Activated T-helper 1 cell treated with anti-CD3 and anti-CD28 coated beads, Interleukin-12 subunit alpha, Interleukin-12 subunit beta, Interleukin-2, Interleukin-4 antibody, amounts not matched to agents 30 ng/mL and 10 ng/mL and 1 ng/mL, durations not matched to agents 14 hours and 24 hours and 36 hours (primary cell): ENCODE results near the gene NPHP1. TPM values are rescaled to one million over a fixed set of nuclear protein-coding genes. Genes with fewer than 3 reads are reported as not detected.
"Not testable (repeated sequence)": the region's sequence is repeated elsewhere in the genome, so short reads cannot be mapped to it uniquely, and the experiment has no call there.

Experiments
- DNase-seq: peaks from one replicate; pipeline ENCODE4 v3.0.0; 2021; ENCODE audit warnings: low spot score
- H3K27ac Mint-ChIP-seq: one replicate; pipeline ENCODE4 v1.8.0; 2021; ENCODE audit warnings: mild to moderate bottlenecking, mixed read lengths
- H3K27me3 Mint-ChIP-seq: one replicate; pipeline ENCODE4 v1.8.0; 2022; ENCODE audit warnings: mild to moderate bottlenecking, moderate library complexity, mixed read lengths; ENCODE audit not compliant: insufficient read depth
- H3K36me3 Mint-ChIP-seq: one replicate; pipeline ENCODE4 v1.8.0; 2021; ENCODE audit warnings: low read depth, mixed read lengths
- H3K4me1 Mint-ChIP-seq: one replicate; pipeline ENCODE4 v1.8.0; 2021; ENCODE audit warnings: low read depth, mixed read lengths
- H3K4me3 Mint-ChIP-seq: one replicate; pipeline ENCODE4 v1.8.0; 2021; ENCODE audit warnings: mild to moderate bottlenecking, moderate library complexity, mixed read lengths
- H3K9me3 Mint-ChIP-seq: one replicate; pipeline ENCODE4 v1.8.0; 2021; ENCODE audit warnings: mixed read lengths
- intact Hi-C: fragments of 100-400 bp; cut with micrococcal nuclease; formaldehyde crosslinking; loops from one replicate; pipeline ENCODE4 v1.15.1; 2024
- total RNA-seq: library from RNA; stranded (reverse); gene quantifications from 2 replicates; pipeline ENCODE4 v1.2.3, GENCODE V29; 2022

The NPHP1 gene
- total RNA-seq: 0.12 and 0.70 TPM in 2 replicates

GRCh38 chr2:110204408-110205385 is at the start of gene NPHP1:
Gene NPHP1, minus strand, starts transcription at chr2:110205013. Its CDS starts 45 bp downstream, at chr2:110204968.
- H3K27me3 Mint-ChIP-seq: no peaks in the 10 kb centered on the region
- peaks cover 15% of the 10 kb centered on the region for H3K36me3 Mint-ChIP-seq
- H3K27ac Mint-ChIP-seq: peak within 1 kb of the TSS; percentile 95
- H3K4me1 Mint-ChIP-seq: peaks cover 18% of the 10 kb centered on the region
- no peaks in the 10 kb centered on the region for H3K9me3 Mint-ChIP-seq
- DNase-seq: peak; percentile 83
- H3K4me3 Mint-ChIP-seq: peak within 1 kb of the TSS; percentile 90
- intact Hi-C loops: loop anchor here (1.0 to 10.0 kb wide), 3 partner anchors 8 to 1760 kb away; partner anchors contain the start of genes GCC2, MTLN, SEPTIN10 and SOWAHC

GRCh38 chr2:110248081-110248795 is 43.4 kb upstream of the NPHP1 start:
- H3K27me3 Mint-ChIP-seq, H3K27ac Mint-ChIP-seq, DNase-seq, H3K4me3 Mint-ChIP-seq, H3K4me1 Mint-ChIP-seq, intact Hi-C loops, H3K9me3 Mint-ChIP-seq, H3K36me3 Mint-ChIP-seq: not testable (repeated sequence)

GRCh38 chr2:110245488-110246435 is 40.9 kb upstream of the NPHP1 start:
- H3K9me3 Mint-ChIP-seq, H3K4me1 Mint-ChIP-seq, H3K36me3 Mint-ChIP-seq, H3K27me3 Mint-ChIP-seq, intact Hi-C loops, H3K27ac Mint-ChIP-seq, H3K4me3 Mint-ChIP-seq, DNase-seq: not testable (repeated sequence)

GRCh38 chr2:110243283-110243682 is 38.5 kb upstream of the NPHP1 start:
- H3K27ac Mint-ChIP-seq, DNase-seq, H3K36me3 Mint-ChIP-seq, H3K9me3 Mint-ChIP-seq, H3K27me3 Mint-ChIP-seq, H3K4me3 Mint-ChIP-seq, intact Hi-C loops, H3K4me1 Mint-ChIP-seq: not testable (repeated sequence)

DNA sequence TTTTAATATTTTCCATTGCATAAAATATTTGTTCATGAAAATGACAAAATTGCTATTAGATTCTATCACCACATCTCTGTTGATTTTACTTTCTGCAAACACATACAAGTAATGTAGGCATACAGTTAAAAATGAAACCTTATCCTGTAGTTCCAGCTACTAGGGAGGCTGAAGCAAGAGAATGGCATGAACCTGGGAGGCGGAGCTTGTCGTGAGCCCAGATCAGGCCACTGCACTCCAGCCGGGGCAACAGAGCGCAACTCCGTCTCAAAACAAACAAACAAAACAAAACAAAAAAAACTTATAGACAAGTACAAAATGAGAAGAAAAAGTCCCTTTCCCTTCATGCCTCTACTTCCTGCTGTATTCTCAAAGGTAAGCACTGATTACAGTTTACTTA is 29.7 kb upstream of the NPHP1 start:
- H3K27me3 Mint-ChIP-seq, H3K27ac Mint-ChIP-seq, intact Hi-C loops, H3K36me3 Mint-ChIP-seq, H3K4me3 Mint-ChIP-seq, DNase-seq, H3K9me3 Mint-ChIP-seq, H3K4me1 Mint-ChIP-seq: not testable (repeated sequence)

GRCh38 chr2:110229886-110230285 is 25.1 kb upstream of the NPHP1 start:
- not testable (repeated sequence) for H3K36me3 Mint-ChIP-seq, H3K9me3 Mint-ChIP-seq
- peaks cover 15% of the 10 kb centered on the region for H3K27me3 Mint-ChIP-seq

DNA sequence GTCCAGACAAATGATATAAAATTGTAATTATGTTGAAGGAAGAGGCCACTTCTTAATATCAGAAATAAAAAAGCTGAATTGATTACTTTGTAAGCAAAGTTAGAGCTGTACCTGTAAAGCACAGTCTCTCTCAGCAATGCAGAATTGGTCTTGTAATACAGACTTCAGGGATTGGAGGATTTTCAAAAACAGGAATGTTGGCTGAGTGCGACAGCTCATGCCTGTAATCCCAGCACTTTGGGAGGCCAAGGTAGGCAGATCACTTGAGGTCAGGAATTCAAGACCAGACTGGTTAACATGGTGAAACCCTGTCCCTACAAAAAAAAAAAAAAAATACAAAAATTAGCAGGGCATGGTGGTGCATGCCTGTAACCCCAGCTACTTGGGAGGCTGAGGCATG is 17.8 kb upstream of the NPHP1 start:
- intact Hi-C loops: not testable (repeated sequence)

More at GRCh38 chr2:110229886-110230285, 25.1 kb upstream of the NPHP1 start:
- intact Hi-C loops, H3K4me3 Mint-ChIP-seq, H3K4me1 Mint-ChIP-seq, DNase-seq, H3K27ac Mint-ChIP-seq: not testable (repeated sequence)

GRCh38 chr2:110221938-110222337 is 17.1 kb upstream of the NPHP1 start:
- no peak for DNase-seq
- Mint-ChIP-seq H3K4me3 (no peak overlapping the region), H3K27me3 (peaks cover 36% of the 10 kb centered on the region), H3K27ac (no peak overlapping the region), H3K4me1 (no peaks in the 10 kb centered on the region), H3K9me3 (no peaks in the 10 kb centered on the region), H3K36me3 (no peaks in the 10 kb centered on the region)
- intact Hi-C loops: no loop called here

More for the DNA sequence above, 17.8 kb upstream of the NPHP1 start:
- not testable (repeated sequence) for H3K4me1 Mint-ChIP-seq, H3K36me3 Mint-ChIP-seq, H3K9me3 Mint-ChIP-seq, H3K4me3 Mint-ChIP-seq, H3K27ac Mint-ChIP-seq, DNase-seq
- H3K27me3 Mint-ChIP-seq: peaks cover 38% of the 10 kb centered on the region

DNA sequence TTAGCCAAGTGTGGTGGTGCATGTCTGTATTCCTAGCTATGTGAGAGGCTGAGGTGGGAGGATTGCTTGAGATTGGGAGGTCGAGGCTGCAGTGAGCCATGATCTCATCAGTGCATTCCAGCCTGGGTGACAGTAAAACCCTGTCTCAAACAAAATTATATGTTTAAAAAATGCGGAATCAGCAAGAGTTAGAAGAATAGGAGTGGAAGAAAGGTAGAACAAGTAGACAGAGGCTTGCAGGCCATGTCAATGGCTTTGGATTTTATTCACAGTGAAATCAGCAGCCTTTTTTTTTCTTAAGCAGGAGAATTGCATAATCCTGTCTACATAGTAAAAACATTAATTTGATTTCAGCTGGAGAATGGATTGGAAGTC is 15.4 kb upstream of the NPHP1 start:
- H3K27ac Mint-ChIP-seq: no peak overlapping the region
- H3K9me3 Mint-ChIP-seq: no peaks in the 10 kb centered on the region
- DNase-seq: no peak
- H3K4me3 Mint-ChIP-seq: no peak overlapping the region
- H3K36me3 Mint-ChIP-seq: no peaks in the 10 kb centered on the region
- H3K27me3 Mint-ChIP-seq: peaks cover 35% of the 10 kb centered on the region
- intact Hi-C loops: no loop called here
- no peaks in the 10 kb centered on the region for H3K4me1 Mint-ChIP-seq

DNA sequence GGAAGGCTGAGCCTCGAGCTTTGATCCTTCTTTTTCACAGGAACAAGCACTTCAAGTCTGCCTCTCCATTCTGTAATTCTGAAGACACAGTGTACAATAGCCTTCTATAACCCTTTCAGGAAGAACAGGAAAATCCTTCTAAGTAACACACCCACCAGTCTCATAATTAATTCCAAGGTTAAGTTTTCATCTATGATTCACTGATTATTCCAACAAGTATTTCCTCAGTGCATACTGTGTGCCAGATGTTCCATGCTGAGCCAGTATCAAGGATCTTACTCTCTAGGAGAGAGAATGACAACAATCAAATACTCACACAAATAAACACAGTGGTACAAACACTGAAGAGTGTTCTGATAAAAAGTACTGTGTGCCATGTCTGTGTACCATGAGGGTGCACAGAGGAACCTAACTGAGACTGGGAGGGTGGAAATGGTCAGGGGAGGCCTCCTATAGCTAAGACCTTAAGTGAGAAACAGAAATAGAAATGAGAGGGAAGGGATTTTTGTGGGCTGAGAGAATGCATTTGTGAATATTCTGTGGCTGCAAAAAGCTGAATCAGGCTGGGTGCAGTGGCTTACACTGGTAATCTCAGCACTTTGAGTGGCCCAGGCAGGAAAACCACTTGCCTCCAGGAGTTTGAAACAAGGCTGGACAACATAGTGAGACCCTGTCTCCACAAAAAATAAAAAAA is 14.8 kb upstream of the NPHP1 start:
- no peak overlapping the region for H3K27ac Mint-ChIP-seq
- peaks cover 40% of the 10 kb centered on the region for H3K27me3 Mint-ChIP-seq
- intact Hi-C loops: no loop called here
- H3K36me3 Mint-ChIP-seq: no peaks in the 10 kb centered on the region
- no peak overlapping the region for H3K4me3 Mint-ChIP-seq
- H3K9me3 Mint-ChIP-seq: peaks cover under 1% of the 10 kb centered on the region
- no peak for DNase-seq
- H3K4me1 Mint-ChIP-seq: no peaks in the 10 kb centered on the region

DNA sequence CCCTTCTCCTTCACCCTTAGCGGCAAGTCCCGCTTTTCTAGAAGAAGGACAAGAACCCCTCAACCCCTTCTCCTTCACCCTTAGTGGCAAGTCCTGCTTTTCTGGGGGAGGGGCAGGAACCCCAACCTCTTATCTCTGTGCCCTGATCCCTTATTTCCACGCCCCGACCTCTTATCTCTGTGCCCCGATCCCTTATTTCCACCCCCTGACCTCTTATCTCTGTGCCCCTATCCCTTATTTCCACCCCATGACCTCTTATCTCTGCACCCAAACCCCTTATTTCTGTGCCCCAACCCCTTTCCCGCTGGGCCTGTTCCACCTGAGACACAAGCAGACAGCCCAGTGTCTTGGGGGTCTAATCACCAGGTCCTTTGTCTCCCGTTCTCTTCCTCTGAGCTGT is 14.1 kb upstream of the NPHP1 start:
- peaks cover 45% of the 10 kb centered on the region for H3K27me3 Mint-ChIP-seq
- H3K36me3 Mint-ChIP-seq, H3K9me3 Mint-ChIP-seq, H3K27ac Mint-ChIP-seq, H3K4me1 Mint-ChIP-seq, intact Hi-C loops, H3K4me3 Mint-ChIP-seq, DNase-seq: not testable (repeated sequence)

DNA sequence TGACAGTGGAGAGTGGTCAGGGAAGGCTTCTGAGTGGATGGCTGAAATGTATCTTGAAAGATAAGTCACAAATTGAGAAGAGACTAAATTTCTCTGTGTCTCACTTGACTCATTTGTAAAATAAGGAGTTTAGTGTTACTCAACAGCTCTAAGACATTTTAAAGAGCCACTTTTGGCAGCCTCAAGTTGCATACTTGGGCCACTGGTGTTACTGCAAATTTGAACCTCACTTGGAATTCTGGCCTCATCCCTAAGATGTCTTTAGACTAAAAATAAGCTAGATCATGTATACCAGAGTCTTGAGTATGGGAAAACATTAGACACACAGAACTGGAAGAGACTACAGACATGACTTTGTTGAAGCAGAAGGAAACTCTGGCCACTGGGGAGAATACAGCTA is 12.0 kb upstream of the NPHP1 start:
- H3K9me3 Mint-ChIP-seq: peaks cover 15% of the 10 kb centered on the region
- H3K27ac Mint-ChIP-seq: no peak overlapping the region
- intact Hi-C loops: no loop called here
- peaks cover 42% of the 10 kb centered on the region for H3K27me3 Mint-ChIP-seq
- peaks cover under 1% of the 10 kb centered on the region for H3K36me3 Mint-ChIP-seq
- H3K4me1 Mint-ChIP-seq: no peaks in the 10 kb centered on the region
- no peak overlapping the region for H3K4me3 Mint-ChIP-seq
- no peak for DNase-seq
